C4-2B (cell line): Measurements from ENCODE around the gene PTMS.

Source experiments
- H3K27ac ChIP-seq: fragments of 450-650 bp; 2 replicates; pipeline ENCODE4 v1.5.1; 2017
- CTCF ChIP-seq: fragments of 450-650 bp; conservative IDR thresholded peaks from 2 replicates; pipeline ENCODE4 v1.5.1; 2017; ENCODE audit warnings: mild to moderate bottlenecking
- ZFX ChIP-seq: fragments of 450-650 bp; IDR thresholded peaks from 2 replicates; pipeline ENCODE4 v1.6.1; 2017

The PTMS gene

GRCh38 chr12:6772726-6773589 is 6.8 kb downstream of the PTMS start:
- H3K27ac ChIP-seq: no peak overlapping the region
- TF ChIP-seq ZFX (no peak), CTCF (no peak)

GRCh38 chr12:6773590-6774351 is 7.6 kb downstream of the PTMS start:
- TF ChIP-seq CTCF (no peak), ZFX (no peak)

GRCh38 chr12:6774499-6775062 is 8.4 kb downstream of the PTMS start:
- TF ChIP-seq CTCF (no peak), ZFX (no peak)
- peak overlapping the region; percentile 94 for H3K27ac ChIP-seq

More at GRCh38 chr12:6773590-6774351, 7.6 kb downstream of the PTMS start:
- peak overlapping the region; percentile 94 for H3K27ac ChIP-seq

- TF ChIP-seq CTCF (no peak), ZFX (no peak)
- peak overlapping the region; percentile 94 for H3K27ac ChIP-seq
These were observed 9.3 kb downstream of the PTMS start for GRCh38 chr12:6775185-6776174.

GRCh38 chr12:6777386-6777785 is 11.2 kb downstream of the PTMS start:
- peak overlapping the region; percentile 94 for H3K27ac ChIP-seq
- no peak for TF ChIP-seq CTCF
- TF ChIP-seq ZFX: no peak

- peak overlapping the region; percentile 94 for H3K27ac ChIP-seq
- TF ChIP-seq ZFX (no peak), CTCF (no peak)
These were observed 12.0 kb downstream of the PTMS start for GRCh38 chr12:6778217-6778573.
